Measurements from ENCODE around the gene TAF9. TPM values are rescaled to one million over a fixed set of nuclear protein-coding genes. Genes with fewer than 3 reads are reported as not detected.
"Not testable (repeated sequence)": the region's sequence is repeated elsewhere in the genome, so short reads cannot be mapped to it uniquely, and the experiment has no call there.

Gene TAF9
- total RNA-seq, 1 donor from 2014 or later, result 35.7 TPM

DNA sequence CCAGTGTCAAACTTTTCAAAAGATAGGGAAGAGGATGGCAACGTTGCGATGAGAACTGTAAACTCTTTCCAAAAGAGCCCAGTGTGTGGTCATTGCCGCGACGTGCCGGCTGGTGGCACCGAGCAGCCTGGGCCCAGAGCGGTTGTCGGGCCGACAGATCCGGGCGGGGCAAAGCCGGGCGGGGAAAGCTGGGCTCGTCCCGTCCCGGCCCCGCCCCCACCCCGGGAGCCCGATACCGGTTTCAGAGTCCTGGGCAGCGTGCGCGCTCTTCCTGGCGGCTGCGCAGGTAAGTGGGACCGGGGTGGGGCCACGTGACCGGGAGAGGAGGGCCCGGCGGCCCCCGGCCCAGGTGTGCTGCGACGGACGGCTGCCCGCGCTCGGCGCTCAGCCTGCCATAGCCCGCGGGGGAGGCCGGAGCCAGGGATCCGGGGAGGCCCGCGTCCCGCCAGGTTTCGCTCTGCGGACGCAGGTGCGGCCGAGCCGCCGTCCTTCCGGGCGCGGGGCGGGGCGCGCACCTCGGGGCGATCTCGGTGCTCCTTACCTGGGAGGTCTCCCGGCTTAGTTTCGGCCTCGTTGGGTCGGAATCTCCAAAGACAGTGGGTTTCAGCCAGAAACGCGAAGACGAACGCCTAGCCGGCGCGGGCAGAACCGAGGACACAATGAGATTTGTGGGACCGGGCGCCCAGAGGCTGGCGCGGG, 45.7 kb upstream of the TAF9 start, which contains the start of gene MARVELD2:
Gene MARVELD2 (plus strand): TSS at position 232 of the 699 bp plus-strand sequence. CDS start 4,270 bp downstream, outside the sequence.
- no peaks in the 10 kb centered on the region for H3K27me3 ChIP-seq (ENCODE audit: low read depth)
- peak; percentile 96 for DNase-seq
- H3K36me3 ChIP-seq, result peaks cover 35% of the 10 kb centered on the region
- H3K4me1 ChIP-seq, result peaks cover 9% of the 10 kb centered on the region
- TF ChIP-seq, protein P1, sequence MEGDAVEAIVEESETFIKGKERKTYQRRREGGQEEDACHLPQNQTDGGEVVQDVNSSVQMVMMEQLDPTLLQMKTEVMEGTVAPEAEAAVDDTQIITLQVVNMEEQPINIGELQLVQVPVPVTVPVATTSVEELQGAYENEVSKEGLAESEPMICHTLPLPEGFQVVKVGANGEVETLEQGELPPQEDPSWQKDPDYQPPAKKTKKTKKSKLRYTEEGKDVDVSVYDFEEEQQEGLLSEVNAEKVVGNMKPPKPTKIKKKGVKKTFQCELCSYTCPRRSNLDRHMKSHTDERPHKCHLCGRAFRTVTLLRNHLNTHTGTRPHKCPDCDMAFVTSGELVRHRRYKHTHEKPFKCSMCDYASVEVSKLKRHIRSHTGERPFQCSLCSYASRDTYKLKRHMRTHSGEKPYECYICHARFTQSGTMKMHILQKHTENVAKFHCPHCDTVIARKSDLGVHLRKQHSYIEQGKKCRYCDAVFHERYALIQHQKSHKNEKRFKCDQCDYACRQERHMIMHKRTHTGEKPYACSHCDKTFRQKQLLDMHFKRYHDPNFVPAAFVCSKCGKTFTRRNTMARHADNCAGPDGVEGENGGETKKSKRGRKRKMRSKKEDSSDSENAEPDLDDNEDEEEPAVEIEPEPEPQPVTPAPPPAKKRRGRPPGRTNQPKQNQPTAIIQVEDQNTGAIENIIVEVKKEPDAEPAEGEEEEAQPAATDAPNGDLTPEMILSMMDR (IDR thresholded peaks at IDR 0.05), result peak; percentile 64
- H3K27ac ChIP-seq, result peak within 1 kb of the TSS; percentile 89
- no peaks in the 10 kb centered on the region for H3K9me3 ChIP-seq
- H3K4me3 ChIP-seq, result peak within 1 kb of the TSS; percentile 77
- ATAC-seq, result peak; percentile 99
- intact Hi-C loops (cut with DNase I), result no loop called here

DNA sequence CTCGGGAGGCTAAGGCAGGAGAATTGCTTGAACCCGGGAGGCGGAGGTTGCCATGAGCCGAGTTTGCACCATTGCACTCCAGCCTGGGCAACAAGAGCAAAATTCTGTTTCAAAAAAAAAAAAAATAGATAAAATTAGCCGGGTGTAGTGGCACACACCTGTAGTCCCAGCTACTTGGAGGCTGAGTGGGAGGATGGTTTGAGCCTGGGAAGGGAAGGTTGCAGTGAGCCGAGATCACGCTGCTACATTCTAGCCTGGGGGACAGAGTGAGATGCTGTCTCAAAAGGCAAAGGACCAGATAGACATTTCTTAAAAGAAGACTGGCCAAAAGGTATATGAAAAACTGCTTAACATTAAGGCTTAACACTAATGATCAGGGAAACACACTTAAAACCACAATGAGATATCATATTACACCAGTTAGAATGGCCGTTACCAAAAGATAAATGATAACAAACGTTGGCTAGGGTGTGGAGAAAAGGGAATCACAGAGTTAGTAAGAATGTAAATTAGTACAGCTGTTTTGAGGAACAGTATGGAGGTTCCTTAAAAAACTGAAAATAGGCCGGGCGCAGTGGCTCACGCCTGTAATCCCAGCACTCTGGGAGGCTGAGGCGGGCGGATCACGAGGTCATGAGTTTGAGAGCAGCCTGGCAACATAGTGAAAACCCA, 35.5 kb upstream of the TAF9 start:
- intact Hi-C loops (cut with DNase I), result no loop called here
- no peaks in the 10 kb centered on the region for H3K4me1 ChIP-seq
- H3K36me3 ChIP-seq, result peaks cover 66% of the 10 kb centered on the region

GRCh38 chr5:69378376-69378775, 9.1 kb upstream of the TAF9 start:
- Histone ChIP-seq H3K9me3 (no peaks in the 10 kb centered on the region), H3K4me3 (no peak overlapping the region), H3K27ac (no peak overlapping the region), H3K27me3 (ENCODE audit: low read depth) (no peaks in the 10 kb centered on the region), H3K4me1 (no peaks in the 10 kb centered on the region), H3K36me3 (peaks cover 83% of the 10 kb centered on the region)
- ATAC-seq (no peak), DNase-seq (no peak)
- TF ChIP-seq, protein P1 (IDR thresholded peaks at IDR 0.05), result no peak
- intact Hi-C loops (cut with DNase I), result no loop called here

More for the DNA sequence above, 35.5 kb upstream of the TAF9 start:
- Histone ChIP-seq H3K27me3 (ENCODE audit: low read depth) (no peaks in the 10 kb centered on the region), H3K9me3 (no peaks in the 10 kb centered on the region), H3K4me3 (no peak overlapping the region), H3K27ac (no peak overlapping the region)
- ATAC-seq (no peak), DNase-seq (no peak)
- TF ChIP-seq, protein P1 (IDR thresholded peaks at IDR 0.05), result no peak

- Histone ChIP-seq H3K36me3 (peaks cover 50% of the 10 kb centered on the region), H3K4me3 (no peak overlapping the region), H3K4me1 (peaks cover 16% of the 10 kb centered on the region), H3K27me3 (ENCODE audit: low read depth) (no peaks in the 10 kb centered on the region), H3K27ac (no peak overlapping the region), H3K9me3 (no peaks in the 10 kb centered on the region)
- DNase-seq, result no peak
- ATAC-seq, result no peak
- intact Hi-C loops (cut with DNase I), result no loop called here
- TF ChIP-seq, protein P1 (IDR thresholded peaks at IDR 0.05), result no peak
These were observed 5.7 kb upstream of the TAF9 start for GRCh38 chr5:69374911-69375446.

GRCh38 chr5:69372394-69372793, 3.1 kb upstream of the TAF9 start:
- TF ChIP-seq, protein P1 (IDR thresholded peaks at IDR 0.05), result no peak
- H3K4me1 ChIP-seq, result peaks cover 31% of the 10 kb centered on the region
- intact Hi-C loops (cut with DNase I), result no loop called here
- no peaks in the 10 kb centered on the region for H3K9me3 ChIP-seq
- DNase-seq (no peak), ATAC-seq (no peak)
- H3K27me3 ChIP-seq (ENCODE audit: low read depth), result no peaks in the 10 kb centered on the region
- no peak overlapping the region for H3K27ac ChIP-seq
- H3K36me3 ChIP-seq, result peaks cover 28% of the 10 kb centered on the region
- H3K4me3 ChIP-seq, result no peak overlapping the region

GRCh38 chr5:69370335-69370734, 1.0 kb upstream of the TAF9 start:
- peak overlapping the region; percentile 87 for H3K4me3 ChIP-seq
- peaks cover 31% of the 10 kb centered on the region for H3K4me1 ChIP-seq
- H3K27me3 ChIP-seq (ENCODE audit: low read depth); intact Hi-C loops (cut with DNase I); H3K9me3 ChIP-seq; DNase-seq; ATAC-seq: not testable (repeated sequence)
- peaks cover 33% of the 10 kb centered on the region for H3K36me3 ChIP-seq
- peak overlapping the region; percentile 99 for H3K27ac ChIP-seq
